PFSK-1 (cell line): Measurements from ENCODE around the gene ADCY2.

Source experiments
- FOXP2 ChIP-seq: optimal IDR thresholded peaks from 2 replicates; pipeline ENCODE3; 2011; ENCODE audit warnings: borderline replicate concordance, control low read depth, inconsistent platforms; ENCODE audit not compliant: insufficient read depth; ENCODE audit errors: extremely low read length, extremely low read depth
- POLR2AphosphoS5 ChIP-seq: IDR thresholded peaks from 2 replicates; pipeline ENCODE4 v1.6.1; 2012; ENCODE audit warnings: low read depth, mild to moderate bottlenecking, control low read depth, low read length, moderate library complexity
- REST ChIP-seq, 2 experiments: IDR thresholded peaks; 2 replicates each; pipeline versions ENCODE4 v1.6.1 to v1.8.0; 2011 to 2012; ENCODE audit warnings: low read depth in 2 of 2, low read length in 2 of 2, control low read depth in 1 of 2, inconsistent platforms in 1 of 2, mild to moderate bottlenecking in 1 of 2, moderate library complexity in 1 of 2; ENCODE audit not compliant: insufficient read depth in 1 of 2
- SIN3A ChIP-seq: IDR thresholded peaks from 2 replicates; pipeline ENCODE4 v1.6.1; 2012; ENCODE audit warnings: mild to moderate bottlenecking, low read length, moderate library complexity, borderline replicate concordance; ENCODE audit not compliant: insufficient read depth
- TAF1 ChIP-seq: IDR thresholded peaks from 2 replicates; pipeline ENCODE4 v1.6.1; 2012; ENCODE audit warnings: low read length, control low read depth, borderline replicate concordance; ENCODE audit not compliant: insufficient read depth

ADCY2 gene

GRCh38 chr5:7866196-7866595, 470.3 kb downstream of the ADCY2 start:
- no peak for TF ChIP-seq TAF1
- no peak for TF ChIP-seq REST (IDR thresholded peaks at IDR 0.05; ENCODE audit: insufficient read depth in 1 of 2, low read depth in 2 of 2, low read length in 2 of 2)
- TF ChIP-seq FOXP2, result no peak
- no peak for TF ChIP-seq POLR2AphosphoS5
- no peak for TF ChIP-seq SIN3A

GRCh38 chr5:7867260-7867659, 471.3 kb downstream of the ADCY2 start:
- TF ChIP-seq REST (IDR thresholded peaks at IDR 0.05; ENCODE audit: insufficient read depth in 1 of 2, low read depth in 2 of 2, low read length in 2 of 2) (no peak), TAF1 (no peak), SIN3A (no peak), FOXP2 (no peak), POLR2AphosphoS5 (no peak)

GRCh38 chr5:7868427-7868772, 472.5 kb downstream of the ADCY2 start:
- TF ChIP-seq POLR2AphosphoS5 (no peak), TAF1 (no peak)

GRCh38 chr5:7868773-7869473, 473.0 kb downstream of the ADCY2 start, which contains the start of the genes FASTKD3 and MTRR:
Gene FASTKD3, minus strand, starts transcription at chr5:7869031. Its CDS starts 948 bp downstream, at chr5:7868083.
Gene MTRR, plus strand, starts transcription at chr5:7869148. Its CDS starts 1,647 bp downstream, at chr5:7870795.
- TF ChIP-seq POLR2AphosphoS5 (peak; percentile 85), REST (IDR thresholded peaks at IDR 0.05; ENCODE audit: insufficient read depth in 1 of 2, low read depth in 2 of 2, low read length in 2 of 2) (no peak), FOXP2 (peak; percentile 65), TAF1 (peak; percentile 81; the same call in 1 of the 2 replicates), SIN3A (no peak)

- TF ChIP-seq POLR2AphosphoS5 (no peak), TAF1 (no peak), FOXP2 (no peak), REST (IDR thresholded peaks at IDR 0.05; ENCODE audit: insufficient read depth in 1 of 2, low read depth in 2 of 2, low read length in 2 of 2) (no peak), SIN3A (no peak)
Observed at GRCh38 chr5:7869474-7870136, 473.7 kb downstream of the ADCY2 start.
